ENCODE measurements around the gene SREBF1.

- no peak for TF ChIP-seq CTCF (IDR thresholded peaks at IDR 0.05)
- TF ChIP-seq EP300 (IDR thresholded peaks at IDR 0.05), result no peak
- no peak for TF ChIP-seq POLR2A (IDR thresholded peaks at IDR 0.05)
- no peak for TF ChIP-seq POLR2AphosphoS5 (IDR thresholded peaks at IDR 0.05)
These were observed 1.2 kb downstream of the SREBF1 start for GRCh38 chr17:17835415-17836249.
